Sigmoid colon (tissue), 7 donors: Measurements from ENCODE around the gene MOCOS. TPM values are rescaled to one million over a fixed set of nuclear protein-coding genes. Genes with fewer than 3 reads are reported as not detected.
A peak's percentile ranks its signal among the peaks of the same experiment; 100 is the strongest.

ENCODE experiments used
- DNase-seq: peaks from one replicate; pipeline ENCODE4 v3.0.0-alpha.2; 2019
- H3K27ac ChIP-seq, 4 donors: fragments of 200-600 bp; sonication (generic); one replicate each; pipeline ENCODE4 v1.5.1; 2016 to 2019; ENCODE audit warnings: mild to moderate bottlenecking in 1 of 4
- H3K27me3 ChIP-seq, 3 donors: fragments of 200-600 bp; sonication (generic); one replicate each; pipeline ENCODE4 v1.5.1; 2019; ENCODE audit warnings: mild to moderate bottlenecking in 1 of 3
- H3K36me3 ChIP-seq, 4 donors: fragments of 200-600 bp; sonication (generic); one replicate each; pipeline ENCODE4 v1.5.1; 2016 to 2019
- H3K4me1 ChIP-seq, 4 donors: fragments of 200-600 bp; sonication (generic); one replicate each; pipeline ENCODE4 v1.5.1; 2017 to 2019
- H3K4me3 ChIP-seq, 4 donors: fragments of 200-600 bp; sonication (generic); one replicate each; pipeline ENCODE4 v1.5.1; 2017 to 2019; ENCODE audit warnings: mild to moderate bottlenecking in 2 of 4, moderate library complexity in 1 of 4
- H3K9me3 ChIP-seq, 4 donors: fragments of 200-600 bp in 3 of 4; sonication (generic) in 3 of 4; one replicate each; pipeline versions ENCODE4 v1.5.1 to v1.6.1; 2013 to 2019
- CTCF ChIP-seq, 4 experiments: fragments of 450-650 bp in 3 of 4; fragments of 200-600 bp in 1 of 4; IDR thresholded peaks; one replicate each; pipeline ENCODE4 v1.5.1; 2016 to 2019; ENCODE audit warnings: antibody characterized with exemption in 4 of 4, mild to moderate bottlenecking in 3 of 4, moderate library complexity in 2 of 4
- EP300 ChIP-seq, 4 donors: sonication (generic); formaldehyde crosslinking; IDR thresholded peaks; one replicate each; pipeline ENCODE4 v1.6.1; 2017; ENCODE audit warnings: antibody characterized with exemption in 4 of 4
- POLR2A ChIP-seq, 2 donors: fragments of 450-650 bp; IDR thresholded peaks; one replicate each; pipeline ENCODE4 v1.6.1; 2016; ENCODE audit warnings: antibody characterized with exemption in 2 of 2, mild to moderate bottlenecking in 2 of 2, moderate library complexity in 2 of 2
- POLR2AphosphoS5 ChIP-seq, 4 donors: sonication (generic); formaldehyde crosslinking; IDR thresholded peaks; one replicate each; pipeline ENCODE4 v1.6.1; 2017; ENCODE audit warnings: antibody characterized with exemption in 4 of 4
- WGBS, 2 donors: extraction: QIAGEN DNeasy Blood & Tissue Kit; methylation state at CpG; one replicate each; pipeline ENCODE4 v1.1.7; 2013; 5-methylcytosine and 5-hydroxymethylcytosine counted together
- intact Hi-C: fragments of 100-400 bp; cut with DNase I; formaldehyde crosslinking; loops from one replicate; pipeline ENCODE4 v1.15.1; 2023
- polyA plus RNA-seq, 3 donors: library from polyadenylated mRNA; stranded (reverse); fragments of 200-250 nt; gene quantifications; one replicate each; pipeline ENCODE4 v1.2.3, GENCODE V29; 2013
- total RNA-seq, 4 donors: library from RNA; depleted of rRNA; stranded (reverse); fragments of >200 nt; gene quantifications; one replicate each; pipeline ENCODE4 v1.1.0, GENCODE V29; 2016
- donor health status: healthy with polysubstance abuse.
- donor health status: Bipolar disorder and iron deficiency.
- donor health status: healthy.

MOCOS gene
- total and polyA plus RNA-seq, 7 donors, result 0.49 to 3.6 (median 1.8) TPM

GRCh38 chr18:36176177-36176584 is 11.1 kb upstream of the MOCOS start:
- 19 to 67% methylated on average over 2 of the region's 2 CpGs for WGBS, 2 donors
- DNase-seq, result no peak
- TF ChIP-seq CTCF (IDR thresholded peaks at IDR 0.05) (no peak), EP300 (IDR thresholded peaks at IDR 0.05) (no peak), POLR2AphosphoS5 (IDR thresholded peaks at IDR 0.05) (no peak), POLR2A (IDR thresholded peaks at IDR 0.05) (no peak)
- H3K4me3 ChIP-seq, result no peak overlapping the region
- H3K9me3 ChIP-seq, result no peaks in the 10 kb centered on the region
- peaks cover 0 to 65% (median 24%) of the 10 kb centered on the region in 4 donors for H3K36me3 ChIP-seq
- no peak overlapping the region for H3K27ac ChIP-seq
- intact Hi-C loops, result loop anchor here (5.0 kb wide), 1 partner anchor 44 kb away; no protein-coding TSS in a partner anchor
- no peaks in the 10 kb centered on the region for H3K27me3 ChIP-seq
- peaks cover 0 to 15% (median 13%) of the 10 kb centered on the region in 4 donors for H3K4me1 ChIP-seq

- H3K4me1 ChIP-seq, result peaks cover 0 to 15% (median 13%) of the 10 kb centered on the region in 4 donors
- H3K9me3 ChIP-seq, result no peaks in the 10 kb centered on the region
- WGBS, 2 donors, result 90 to 95% methylated on average over 9 of the region's 9 CpGs
- H3K36me3 ChIP-seq, result peaks cover 0 to 59% (median 21%) of the 10 kb centered on the region in 4 donors
- intact Hi-C loops, result loop anchor here (5.0 kb wide), 1 partner anchor 44 kb away; no protein-coding TSS in a partner anchor
- no peaks in the 10 kb centered on the region for H3K27me3 ChIP-seq
- no peak overlapping the region for H3K4me3 ChIP-seq
- DNase-seq, result no peak
- no peak overlapping the region for H3K27ac ChIP-seq
- TF ChIP-seq CTCF (IDR thresholded peaks at IDR 0.05) (no peak), POLR2A (IDR thresholded peaks at IDR 0.05) (no peak), POLR2AphosphoS5 (IDR thresholded peaks at IDR 0.05) (no peak), EP300 (IDR thresholded peaks at IDR 0.05) (no peak)
Observed at GRCh38 chr18:36176711-36177110, 10.6 kb upstream of the MOCOS start.

GRCh38 chr18:36177913-36178312 is 9.4 kb upstream of the MOCOS start:
- no peak overlapping the region for H3K4me3 ChIP-seq
- H3K27ac ChIP-seq, result no peak overlapping the region
- no peaks in the 10 kb centered on the region for H3K9me3 ChIP-seq
- TF ChIP-seq POLR2A (IDR thresholded peaks at IDR 0.05), result no peak
- TF ChIP-seq POLR2AphosphoS5 (IDR thresholded peaks at IDR 0.05), result no peak
- no peak for TF ChIP-seq CTCF (IDR thresholded peaks at IDR 0.05)
- TF ChIP-seq EP300 (IDR thresholded peaks at IDR 0.05), result no peak
- WGBS, 2 donors, result 93 to 95% methylated on average over 3 of the region's 3 CpGs
- no peak for DNase-seq
- H3K27me3 ChIP-seq, result no peaks in the 10 kb centered on the region
- H3K36me3 ChIP-seq, result peaks cover 0 to 47% (median 19%) of the 10 kb centered on the region in 4 donors
- intact Hi-C loops, result loop anchor here (5.0 kb wide), 1 partner anchor 46 kb away; no protein-coding TSS in a partner anchor
- H3K4me1 ChIP-seq, result peaks cover 0 to 15% (median 13%) of the 10 kb centered on the region in 4 donors

- peaks cover 0 to 30% (median 11%) of the 10 kb centered on the region in 4 donors for H3K36me3 ChIP-seq
- DNase-seq, result peak; percentile 90
- H3K27me3 ChIP-seq, result no peaks in the 10 kb centered on the region
- peak overlapping the region; percentile 16 to 63 (median 60) for H3K27ac ChIP-seq
- TF ChIP-seq POLR2AphosphoS5 (IDR thresholded peaks at IDR 0.05) (peak in 1 of 4 donors; percentile 28), POLR2A (IDR thresholded peaks at IDR 0.05) (no peak), EP300 (IDR thresholded peaks at IDR 0.05) (no peak), CTCF (IDR thresholded peaks at IDR 0.05) (no peak)
- no peaks in the 10 kb centered on the region for H3K9me3 ChIP-seq
- WGBS, 2 donors, result 28 to 40% methylated on average over 7 of the region's 7 CpGs
- intact Hi-C loops, result loop anchor here (5.0 to 10.0 kb wide), 2 partner anchors 47 to 115 kb away; partner anchors contain the start of gene FHOD3
- no peak overlapping the region for H3K4me3 ChIP-seq
- H3K4me1 ChIP-seq, result peaks cover 0 to 15% (median 13%) of the 10 kb centered on the region in 4 donors
Observed at GRCh38 chr18:36179562-36180355, 7.5 kb upstream of the MOCOS start.
